Limb (tissue), 2 donors: ENCODE results near the gene MXRA7.

ENCODE experiments used
- DNase-seq, 2 donors: peaks; one replicate each; pipeline ENCODE4 v3.0.0-alpha.2; 2016; ENCODE audit errors: extremely low spot score in 2 of 2

Gene MXRA7

GRCh38 chr17:76677406-76677805 is 33.4 kb downstream of the MXRA7 start:
- DNase-seq = no peak

DNA sequence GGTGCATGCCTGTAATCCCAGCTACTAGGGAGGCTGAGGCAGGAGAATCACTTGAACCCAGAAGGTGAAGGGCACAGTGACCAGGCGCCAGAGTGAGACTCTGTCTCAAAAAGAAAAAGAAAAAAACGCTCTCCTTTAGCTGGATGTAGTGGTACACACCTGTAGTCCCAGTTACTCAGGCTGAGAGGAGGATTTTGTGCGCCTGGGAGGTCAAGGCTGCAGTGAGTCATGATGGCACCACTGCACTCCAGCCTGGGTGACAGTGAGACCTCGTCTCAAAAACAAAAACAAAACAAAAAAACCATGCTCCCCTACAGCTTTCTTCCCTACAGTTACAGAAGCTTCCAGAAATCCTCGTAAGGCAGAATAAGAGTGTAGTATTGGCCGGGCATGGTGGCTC is 34.1 kb downstream of the MXRA7 start:
- no peak for DNase-seq

DNA sequence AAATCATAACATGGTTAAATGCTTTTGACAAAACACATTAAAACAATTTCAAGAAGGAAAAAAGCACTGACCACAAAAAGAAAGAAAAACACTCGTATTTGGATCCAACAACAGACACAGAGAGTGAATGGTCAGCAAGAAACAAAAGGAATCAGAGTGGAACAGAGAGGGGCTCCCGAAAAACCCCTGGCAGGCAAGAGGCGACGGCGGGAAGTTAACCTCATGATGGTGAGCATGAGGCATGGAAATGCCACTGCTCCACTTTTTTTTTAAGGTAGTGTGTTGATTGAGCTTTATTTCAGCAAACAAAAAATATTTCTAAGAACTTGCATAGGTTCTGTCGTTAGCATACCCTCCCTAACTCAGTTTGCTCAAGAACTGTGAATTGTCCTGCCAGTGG is 35.1 kb downstream of the MXRA7 start:
- DNase-seq = no peak

- DNase-seq = no peak
These were observed 36.2 kb downstream of the MXRA7 start for GRCh38 chr17:76674600-76674999.

GRCh38 chr17:76673729-76674128 is 37.0 kb downstream of the MXRA7 start:
- DNase-seq = no peak

DNA sequence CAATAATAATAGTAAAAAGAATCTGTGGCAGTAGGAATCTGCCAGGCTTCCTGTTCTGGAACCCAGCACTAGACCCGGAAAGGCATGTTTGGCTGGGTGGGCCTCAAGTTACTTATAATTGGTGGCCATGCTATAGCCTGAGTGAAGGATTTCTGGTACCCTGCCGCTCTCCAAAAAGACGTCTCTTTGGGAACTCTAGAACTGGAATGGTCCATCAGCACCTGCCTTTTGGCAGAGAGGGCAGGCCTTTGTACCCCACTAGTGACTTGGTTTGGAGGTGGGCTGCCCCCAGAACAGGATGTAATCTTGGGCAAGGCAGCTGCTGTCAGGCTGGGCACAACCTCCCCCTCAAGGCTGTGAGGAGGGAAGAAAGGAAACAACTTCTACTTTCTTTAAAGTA is 37.9 kb downstream of the MXRA7 start:
- no peak for DNase-seq

DNA sequence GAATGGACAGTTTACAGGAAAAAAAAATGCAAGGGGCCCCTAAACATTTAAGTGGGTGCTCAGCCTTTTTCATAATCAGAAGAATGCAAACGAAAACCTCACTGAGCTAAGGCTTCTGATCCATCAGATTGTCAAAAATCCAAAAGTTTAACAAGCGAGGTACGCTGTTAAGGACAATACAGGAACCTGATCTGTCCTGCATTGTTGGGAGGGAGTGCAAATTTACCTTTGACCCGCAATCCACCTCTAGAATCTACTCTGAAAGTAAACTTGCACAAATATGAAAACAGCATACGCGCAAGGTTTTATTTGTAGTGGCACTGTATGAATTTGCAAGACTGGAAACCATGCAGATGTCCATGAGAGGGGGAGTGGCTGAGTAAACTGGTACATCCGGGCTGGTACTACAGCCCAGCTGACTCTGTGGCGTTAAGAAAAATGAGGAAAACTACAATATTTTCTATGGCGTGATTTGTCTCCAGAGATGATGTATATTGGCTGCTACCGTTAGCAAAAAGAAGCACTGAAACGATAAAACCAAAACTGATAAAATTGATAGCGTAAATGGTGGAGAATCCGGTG is 38.4 kb downstream of the MXRA7 start:
- no peak for DNase-seq

DNA sequence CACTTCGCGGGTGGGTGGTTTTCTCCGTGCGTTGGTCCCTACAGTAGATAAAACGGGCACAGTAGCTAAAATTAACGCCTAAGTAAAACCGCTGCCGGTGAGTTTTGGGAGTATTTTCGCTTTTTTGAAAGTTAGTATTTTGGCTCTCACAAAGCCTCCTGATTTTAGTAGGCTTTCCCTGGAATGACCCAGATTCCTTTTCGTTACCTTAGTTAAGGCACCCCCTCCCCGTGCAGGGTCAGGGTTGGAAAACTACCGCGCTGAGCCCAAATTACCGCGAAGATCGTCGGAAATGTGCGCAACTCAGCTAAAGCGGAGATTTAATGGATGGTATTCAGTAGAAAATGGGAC is 38.9 kb downstream of the MXRA7 start:
- DNase-seq = no peak

GRCh38 chr17:76671123-76671911 is 39.4 kb downstream of the MXRA7 start:
- peak; percentile 99 to 100 for DNase-seq

DNA sequence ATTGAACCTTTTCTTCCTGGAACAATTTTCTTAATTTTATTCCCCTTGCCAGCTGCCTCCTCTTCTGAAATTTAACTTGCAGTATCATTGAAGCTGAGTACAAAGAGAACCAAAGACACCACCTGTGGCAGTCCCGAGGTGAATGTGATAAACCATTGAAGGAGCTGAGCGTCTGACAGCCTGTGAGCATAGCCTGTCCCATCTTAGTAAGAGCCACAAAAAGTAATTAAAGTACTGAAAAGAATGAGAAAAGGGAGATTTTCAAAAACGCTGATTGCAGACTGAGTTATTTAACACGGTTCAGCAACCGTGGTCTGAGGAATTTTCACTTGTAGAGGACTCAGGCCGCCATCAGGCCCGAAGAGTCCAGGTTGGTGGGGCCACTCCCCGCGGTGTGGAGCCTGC is 40.0 kb downstream of the MXRA7 start:
- no peak for DNase-seq

- no peak for DNase-seq
These were observed 40.6 kb downstream of the MXRA7 start for GRCh38 chr17:76670020-76670717.

DNA sequence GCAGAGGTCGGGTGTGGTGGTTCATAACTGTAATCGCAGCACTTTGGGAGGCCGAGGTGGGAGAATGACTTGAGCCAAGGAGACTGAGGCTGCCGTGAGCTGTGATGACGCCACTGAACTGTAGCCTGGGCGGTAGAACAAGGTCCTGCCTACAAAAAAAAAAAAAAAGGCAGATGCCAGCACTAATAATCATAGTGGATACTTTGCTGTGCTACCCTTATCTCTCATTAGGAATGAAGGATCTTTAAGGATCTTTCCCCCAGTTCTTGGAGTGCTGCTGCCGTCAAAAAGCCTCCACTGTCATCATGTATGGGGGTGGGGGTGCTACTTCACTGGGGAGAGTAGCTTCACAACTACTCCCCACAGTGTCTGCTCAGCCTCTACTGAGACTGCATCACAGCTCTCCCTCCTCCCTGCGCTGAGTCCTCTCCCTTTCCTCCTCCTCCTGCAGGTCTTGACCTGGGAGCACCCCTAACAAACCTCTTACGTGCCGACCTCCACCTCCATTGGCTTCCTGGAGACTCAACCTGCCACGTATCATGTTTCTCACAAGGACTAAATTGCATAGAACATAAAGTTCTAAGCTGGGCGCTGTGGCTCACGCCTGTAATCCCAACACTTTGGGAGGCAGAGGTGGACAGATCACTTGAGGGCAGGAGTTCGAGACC is 42.8 kb downstream of the MXRA7 start:
- no peak for DNase-seq

GRCh38 chr17:76667491-76667755 is 43.3 kb downstream of the MXRA7 start:
- DNase-seq = no peak

DNA sequence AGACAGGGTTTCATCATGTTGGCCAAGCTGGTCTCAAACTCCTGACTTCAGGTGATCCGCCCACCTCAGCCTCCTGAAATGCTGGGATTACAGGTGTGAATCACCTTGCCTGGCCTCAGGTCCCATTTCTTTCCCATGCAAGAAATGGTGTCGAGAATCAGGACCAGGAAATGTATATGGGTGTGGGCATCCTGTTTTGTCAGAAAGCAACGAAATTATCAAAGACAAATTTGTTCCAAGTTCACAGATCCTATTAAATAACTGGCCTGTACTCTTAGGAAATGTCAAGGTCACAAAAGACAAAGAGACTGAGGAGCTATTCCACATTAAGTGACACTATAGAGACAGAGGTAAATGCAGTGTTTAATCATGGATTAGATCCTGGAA is 50.1 kb downstream of the MXRA7 start:
- DNase-seq = no peak

DNA sequence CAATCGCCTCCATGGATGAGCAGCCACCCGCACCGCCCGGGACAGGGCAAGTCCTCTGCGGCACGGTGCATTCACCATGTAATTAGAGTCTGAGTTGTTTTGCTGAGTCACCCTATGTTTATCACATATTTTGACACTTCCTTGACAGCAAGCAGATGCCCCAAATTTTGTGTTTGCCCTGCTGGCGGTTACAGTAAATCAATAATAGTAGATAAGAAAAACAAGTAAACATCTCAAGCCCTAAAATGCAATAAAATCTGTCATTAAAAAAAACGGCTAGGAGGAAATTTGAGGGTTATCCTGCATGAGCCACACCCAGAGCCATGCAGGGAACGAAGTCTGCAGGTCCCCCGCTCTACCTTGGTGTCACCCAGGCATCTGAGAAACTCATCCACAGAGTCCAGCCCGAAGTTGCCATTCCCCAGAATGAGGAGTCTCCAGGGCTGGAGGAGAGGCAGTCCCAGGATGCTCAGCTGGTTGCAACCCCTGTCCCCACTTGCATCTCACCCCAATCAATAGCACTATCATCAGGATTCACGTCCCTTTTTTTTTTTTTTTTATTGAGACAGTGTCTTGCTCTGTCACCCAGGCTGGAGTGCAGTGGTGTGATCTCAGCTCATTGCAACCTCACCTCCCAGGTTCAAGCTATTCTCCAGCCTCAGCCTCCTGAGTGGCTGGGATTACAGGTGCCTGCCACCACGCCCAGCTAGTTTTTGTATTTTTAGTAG is 50.7 kb downstream of the MXRA7 start:
- DNase-seq = no peak

DNA sequence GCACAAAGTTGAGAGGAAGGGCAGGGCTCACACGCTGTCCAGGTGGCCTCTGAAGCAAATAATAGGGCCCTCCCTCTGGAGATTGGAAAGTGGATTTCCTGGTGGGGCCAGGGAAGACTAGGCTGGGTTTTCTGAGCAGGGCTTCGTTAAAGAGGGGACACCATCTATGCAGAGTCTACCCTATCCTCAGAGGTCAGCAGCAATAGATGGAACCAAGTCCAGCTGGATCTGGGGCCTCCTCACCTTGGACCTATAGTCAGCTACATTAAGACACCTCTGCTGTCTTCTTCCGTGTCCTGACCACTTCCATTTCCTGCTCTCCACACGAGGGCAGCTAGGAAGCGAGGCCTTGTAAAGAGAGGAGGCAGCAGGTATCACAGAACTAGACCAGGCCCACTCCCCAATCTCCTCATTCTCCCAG is 52.5 kb downstream of the MXRA7 start:
- DNase-seq = no peak

DNA sequence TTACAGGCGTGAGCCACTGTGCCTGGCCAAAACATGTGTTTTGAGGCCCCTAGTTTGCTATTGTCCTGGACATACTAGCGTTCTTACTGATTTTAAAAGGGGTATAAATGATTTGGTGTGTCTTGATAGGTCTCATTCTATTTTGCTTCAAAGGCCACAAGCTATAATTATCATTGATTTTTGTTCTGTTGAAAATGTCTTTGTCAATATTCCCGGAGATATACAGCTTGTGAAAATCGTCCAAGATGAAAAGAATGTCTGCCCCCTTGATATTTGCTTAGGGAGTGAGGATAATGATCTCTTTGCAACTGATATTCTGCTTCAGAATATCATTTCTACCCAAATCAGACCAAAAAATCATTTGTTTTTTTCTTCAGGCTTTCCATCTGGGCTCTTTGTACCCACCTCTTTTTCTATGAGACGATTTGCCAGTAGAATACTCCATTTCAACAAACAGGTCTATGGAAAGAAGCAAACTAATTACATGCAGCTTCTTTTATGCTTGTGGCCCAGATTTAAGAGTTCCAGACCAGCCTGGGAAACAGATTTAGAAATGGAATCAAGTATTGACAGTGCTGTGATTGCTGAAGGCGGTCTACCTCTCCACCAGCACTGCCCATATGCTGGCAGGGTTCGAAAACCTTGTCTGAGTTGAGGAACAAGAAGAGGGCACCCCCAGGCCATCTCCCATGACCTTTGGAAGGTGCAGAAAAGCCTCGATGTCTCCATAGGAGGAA is 53.1 kb downstream of the MXRA7 start:
- no peak for DNase-seq

GRCh38 chr17:76654408-76654807 is 56.4 kb downstream of the MXRA7 start:
- DNase-seq = no peak

- DNase-seq = no peak
These were observed 60.3 kb downstream of the MXRA7 start for GRCh38 chr17:76650504-76650903.

GRCh38 chr17:76646712-76647111 is 64.1 kb downstream of the MXRA7 start:
- DNase-seq = no peak

DNA sequence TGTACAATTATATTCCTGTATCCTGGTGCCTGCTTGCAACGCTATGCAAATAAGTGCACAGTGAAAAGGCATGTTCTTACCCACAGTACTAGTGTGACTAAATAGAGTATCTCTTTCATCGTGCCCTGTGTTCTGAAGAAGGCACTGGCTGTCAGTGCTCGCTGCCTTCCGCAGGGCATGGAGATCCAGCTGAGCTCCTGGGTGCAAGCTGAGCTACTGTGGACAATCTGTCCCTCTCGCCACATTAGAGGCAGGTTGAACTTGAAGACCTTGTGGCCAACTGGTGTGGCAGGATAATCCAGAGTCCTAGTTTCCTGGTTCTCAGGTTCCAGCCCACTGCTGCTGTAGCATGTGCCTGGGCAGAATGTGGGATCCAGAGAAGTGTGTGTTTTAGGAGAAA is 65.3 kb downstream of the MXRA7 start:
- no peak for DNase-seq
